Stimulated activated CD4-positive, alpha-beta T cell treated with anti-CD3 and anti-CD28 coated beads, Interleukin-4, amount 100 ng/mL, for 48 hours (primary cell): ENCODE data around the gene AKAP8L.
"Not testable (repeated sequence)": the region's sequence is repeated elsewhere in the genome, so short reads cannot be mapped to it uniquely, and the experiment has no call there.

Source experiments
- DNase-seq, 2 donors: peaks; one replicate each; pipeline ENCODE4 v3.0.0-alpha.2; 2020; ENCODE audit warnings: low read depth in 2 of 2

AKAP8L gene

DNA sequence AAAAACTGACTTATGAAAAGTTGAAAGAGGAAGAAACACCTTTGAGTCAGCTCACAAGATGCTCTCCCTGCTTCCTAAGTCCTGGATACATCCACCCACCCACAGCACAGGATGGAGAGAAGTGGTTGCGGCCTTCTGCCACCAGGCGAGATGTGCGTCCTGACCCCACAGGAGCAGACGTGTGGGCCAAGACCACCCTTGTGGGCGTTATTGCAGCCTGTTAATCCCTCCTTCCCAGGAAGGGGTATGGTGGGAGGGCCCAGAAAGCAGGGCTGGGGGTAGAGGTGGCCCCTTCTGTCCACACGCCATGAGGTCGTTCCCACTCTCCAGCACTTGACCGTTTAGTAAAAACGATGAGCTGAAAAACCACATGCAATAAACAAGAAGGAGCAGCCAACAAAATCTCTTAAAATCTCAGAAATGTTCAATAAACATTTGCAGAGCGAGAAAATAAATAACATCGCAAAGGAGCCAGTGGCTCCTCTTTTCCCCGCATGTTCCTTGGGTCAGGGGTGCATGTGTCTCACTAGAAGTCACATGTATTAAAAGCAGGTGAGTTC is 2.4 kb upstream of the AKAP8L start:
- DNase-seq, result no peak

DNA sequence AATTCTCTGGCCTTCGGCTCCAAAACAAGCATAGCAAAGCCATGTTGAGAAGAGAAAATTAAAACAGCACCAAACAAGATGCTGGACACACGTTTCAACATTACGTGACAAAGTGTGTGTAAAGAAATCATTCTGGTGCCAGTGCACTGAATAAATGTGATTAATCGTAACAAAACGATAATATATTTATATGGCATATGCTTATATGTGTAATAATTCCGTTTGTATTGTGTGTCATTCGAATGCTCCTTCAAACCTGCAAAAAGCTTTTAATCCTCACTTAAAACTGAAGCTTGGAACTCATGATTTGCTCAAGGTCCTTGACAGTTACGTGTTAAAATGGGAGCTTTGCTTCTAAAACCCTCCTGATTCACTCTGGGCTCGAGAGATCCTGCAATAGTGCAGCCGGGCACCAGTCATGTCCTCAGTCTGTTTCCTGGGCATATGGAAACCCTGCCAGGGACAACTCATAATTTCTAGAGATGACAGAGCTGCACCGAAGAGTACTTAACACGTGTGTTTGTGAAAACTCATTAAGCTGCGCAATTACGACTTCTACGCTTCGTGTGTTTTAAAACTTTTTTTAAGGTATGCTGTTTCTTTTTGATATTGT is 731 bp upstream of the AKAP8L start:
- no peak for DNase-seq

- no peak for DNase-seq
These were observed 583 bp downstream of the AKAP8L start for GRCh38 chr19:15418231-15418578.

DNA sequence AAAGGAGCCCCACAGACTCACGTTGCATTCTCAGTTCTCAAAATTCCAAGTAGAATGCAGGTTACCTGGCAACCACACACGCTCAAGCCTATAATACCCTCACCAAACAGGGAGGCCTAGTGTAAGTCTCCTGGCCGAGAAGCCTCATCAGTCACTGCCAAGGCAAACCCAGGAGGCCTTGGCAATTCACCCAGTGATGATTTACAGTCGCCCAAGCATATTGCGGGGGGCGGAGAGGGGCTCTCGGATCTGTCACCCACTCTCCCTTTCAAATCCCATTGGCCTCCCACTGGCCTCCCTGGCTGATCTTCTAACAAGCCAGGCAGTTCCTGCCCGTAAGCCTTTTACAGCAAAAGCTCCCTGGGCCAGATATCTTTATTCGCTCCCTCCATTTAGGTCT is 1.1 kb downstream of the AKAP8L start:
- DNase-seq, result no peak

- no peak for DNase-seq
These were observed 6.0 kb downstream of the AKAP8L start for GRCh38 chr19:15412832-15413231.

DNA sequence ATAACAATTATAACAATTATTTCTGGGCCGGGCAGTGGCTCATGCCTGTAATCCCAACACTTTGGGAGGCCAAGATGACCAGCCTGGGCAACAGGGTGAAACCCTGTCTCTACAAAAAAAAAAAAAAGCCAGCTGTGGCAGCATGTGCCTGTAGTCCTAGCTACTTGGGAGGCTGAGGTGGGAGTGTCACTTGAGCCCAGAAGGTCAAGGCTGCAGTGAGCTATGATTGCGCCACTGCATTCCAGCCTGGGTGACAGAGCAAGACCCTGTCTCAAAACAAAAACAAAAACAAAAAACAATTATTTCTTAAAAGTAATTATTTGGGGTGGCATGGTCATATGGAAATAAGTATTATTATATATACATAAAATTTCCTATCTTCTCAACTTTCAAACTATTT is 7.4 kb downstream of the AKAP8L start:
- not testable (repeated sequence) for DNase-seq

- DNase-seq, result no peak
These were observed 14.0 kb downstream of the AKAP8L start for GRCh38 chr19:15404780-15405211.

DNA sequence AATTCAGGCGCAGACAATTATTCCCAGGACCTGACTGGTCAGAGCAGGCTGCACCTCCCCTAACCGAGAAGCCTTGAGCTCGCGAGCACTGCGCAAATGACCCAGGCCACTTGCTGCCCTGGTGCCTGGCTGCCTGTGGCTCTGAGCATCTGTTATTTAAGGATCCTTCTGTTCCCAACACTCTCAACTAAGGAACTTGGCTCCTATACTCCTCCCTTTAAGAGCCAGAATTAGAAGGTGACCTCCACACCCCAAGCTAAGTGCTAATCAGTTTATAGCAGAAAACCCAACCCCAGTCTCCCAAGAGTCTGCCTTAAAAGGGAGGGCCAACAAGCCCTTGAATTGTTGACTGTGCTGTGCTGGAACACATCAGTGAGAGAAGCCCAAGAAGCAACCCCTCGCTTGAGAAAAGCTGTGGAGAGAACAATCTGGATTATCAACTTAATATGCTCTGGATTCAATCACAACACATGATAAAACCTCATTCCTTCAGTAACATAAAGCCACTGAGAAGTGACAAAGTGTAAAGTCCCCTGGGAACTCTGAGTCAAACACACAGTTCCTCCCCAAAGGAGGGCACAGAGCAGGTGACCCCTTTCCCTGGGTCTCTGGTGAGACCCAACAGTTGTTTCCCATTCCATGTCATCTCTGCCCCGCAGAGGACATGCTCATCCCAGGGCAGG is 14.6 kb downstream of the AKAP8L start:
- DNase-seq, result no peak

DNA sequence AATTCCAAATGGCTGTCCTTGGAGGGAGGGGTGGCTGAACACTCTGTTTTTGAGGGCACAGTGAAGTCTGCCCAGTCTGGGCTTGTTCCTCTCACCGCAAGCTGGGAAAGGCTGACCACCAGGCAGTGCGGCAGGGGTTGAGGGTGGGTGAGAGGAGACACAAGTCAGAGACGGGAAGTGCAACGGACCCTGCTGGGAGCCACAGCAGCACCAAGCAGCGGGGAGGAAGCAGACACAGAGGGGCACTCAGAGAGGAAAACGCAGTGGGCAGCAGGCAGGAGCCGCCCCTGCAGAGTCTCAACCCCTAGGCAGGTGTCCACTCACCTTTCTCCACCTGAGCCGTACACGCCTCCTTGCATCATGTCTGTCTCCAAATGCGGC is 15.6 kb downstream of the AKAP8L start:
- DNase-seq, result no peak

DNA sequence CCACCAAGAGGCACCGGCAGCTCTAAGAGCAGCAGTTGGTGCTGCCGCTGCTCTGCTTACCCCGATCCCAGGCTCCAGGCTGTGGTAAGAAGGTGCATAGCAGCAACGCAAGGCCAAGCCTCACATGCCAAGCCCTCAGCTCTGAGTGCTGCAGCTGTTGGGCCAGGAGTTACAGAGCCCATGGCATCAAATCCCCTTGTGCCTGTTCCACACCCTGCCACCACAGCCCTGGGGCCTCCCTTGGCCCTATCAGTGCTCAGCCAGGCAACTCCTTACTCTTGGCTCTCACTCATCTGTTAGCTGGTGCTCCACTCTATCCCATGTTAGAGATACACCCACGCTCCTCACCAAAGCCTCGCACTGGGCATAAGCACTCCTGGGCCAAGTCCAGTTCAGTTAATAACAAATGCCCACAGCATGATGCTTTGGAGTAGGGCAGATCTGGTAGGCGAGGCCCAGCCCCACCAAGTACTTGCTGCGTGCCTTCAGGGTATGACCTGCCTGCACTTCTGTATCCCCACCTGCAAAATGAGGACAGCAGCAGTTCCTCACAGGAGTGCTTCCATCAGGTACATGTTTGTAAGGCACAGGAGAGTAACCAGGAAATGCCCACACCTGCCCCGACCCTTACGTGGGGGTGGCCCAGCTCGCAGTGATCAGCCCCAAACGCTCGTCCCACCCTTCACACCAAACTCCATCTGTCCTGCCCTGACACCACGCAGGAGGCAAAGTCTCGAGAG is 16.2 kb downstream of the AKAP8L start:
- DNase-seq, result no peak

DNA sequence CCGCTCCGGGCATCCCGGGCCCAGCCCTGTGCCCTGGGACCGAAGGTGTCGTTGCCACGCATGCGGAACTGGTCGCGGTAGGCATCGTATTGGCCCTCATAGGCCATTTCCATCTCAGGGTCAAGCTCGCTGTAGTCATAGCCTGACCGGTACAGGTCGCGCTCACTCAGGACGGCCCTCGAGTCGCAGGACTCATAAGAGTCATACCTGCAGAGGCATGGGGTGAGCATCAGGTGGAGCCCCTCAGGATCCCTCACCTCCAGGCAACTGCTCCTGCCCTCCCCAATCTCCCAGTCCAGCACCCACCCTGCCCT is 17.4 kb downstream of the AKAP8L start:
- DNase-seq, result no peak

GRCh38 chr19:15400521-15401396 is 18.0 kb downstream of the AKAP8L start:
- no peak for DNase-seq

GRCh38 chr19:15399635-15400034 is 19.2 kb downstream of the AKAP8L start:
- no peak for DNase-seq

DNA sequence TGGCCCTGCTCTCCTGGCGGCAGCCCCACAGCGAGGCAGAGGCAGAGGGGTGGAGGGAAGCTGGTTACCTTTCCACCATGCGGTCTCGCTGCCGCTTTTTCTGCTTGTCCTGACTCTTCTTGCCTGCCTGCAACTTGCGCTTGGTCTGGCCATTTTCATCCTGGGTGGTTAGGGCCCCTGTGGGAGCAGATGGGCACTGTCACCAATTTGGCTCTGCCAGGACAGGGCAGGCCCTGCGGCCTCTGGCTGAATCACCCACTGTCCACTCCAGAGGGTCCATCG is 19.6 kb downstream of the AKAP8L start:
- DNase-seq, result no peak

DNA sequence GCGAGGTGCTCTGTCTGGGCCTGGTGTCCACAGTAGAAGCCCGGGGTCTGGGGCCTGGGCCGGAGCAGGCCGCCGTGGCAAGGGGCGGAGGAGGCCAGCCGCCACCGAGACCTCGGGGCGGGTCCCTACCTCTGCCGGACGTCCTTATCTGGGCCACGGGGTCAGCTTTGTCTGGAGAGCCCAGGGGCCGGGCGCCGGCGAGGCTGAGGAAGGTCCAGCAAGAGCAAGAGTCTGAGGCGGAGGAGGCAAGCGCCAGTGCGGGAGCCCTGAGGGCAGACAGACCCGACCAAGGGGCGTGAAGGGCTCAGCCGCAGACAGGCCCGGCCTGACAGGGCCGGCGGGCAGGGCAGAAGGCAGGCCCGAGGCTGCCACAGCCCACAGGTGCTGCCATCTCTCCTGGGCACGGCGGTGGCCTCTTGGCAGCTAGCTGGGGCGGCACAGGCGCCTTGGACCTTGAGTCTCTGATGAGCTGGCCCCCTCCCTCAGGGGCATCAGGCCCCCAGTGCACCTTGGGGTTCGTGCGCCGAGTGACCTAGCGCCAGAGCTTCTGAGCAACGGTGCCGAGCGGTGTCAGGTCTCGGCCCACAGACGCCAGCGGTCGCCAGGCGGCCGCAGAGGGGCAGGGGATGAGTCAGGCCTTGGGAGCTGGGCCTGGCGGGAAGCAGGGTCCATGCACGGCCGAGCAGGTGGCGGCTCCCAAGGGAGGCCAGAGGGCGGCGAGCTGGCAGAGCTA is 20.1 kb downstream of the AKAP8L start:
- no peak for DNase-seq

GRCh38 chr19:15397782-15398181 is 21.0 kb downstream of the AKAP8L start:
- no peak for DNase-seq

DNA sequence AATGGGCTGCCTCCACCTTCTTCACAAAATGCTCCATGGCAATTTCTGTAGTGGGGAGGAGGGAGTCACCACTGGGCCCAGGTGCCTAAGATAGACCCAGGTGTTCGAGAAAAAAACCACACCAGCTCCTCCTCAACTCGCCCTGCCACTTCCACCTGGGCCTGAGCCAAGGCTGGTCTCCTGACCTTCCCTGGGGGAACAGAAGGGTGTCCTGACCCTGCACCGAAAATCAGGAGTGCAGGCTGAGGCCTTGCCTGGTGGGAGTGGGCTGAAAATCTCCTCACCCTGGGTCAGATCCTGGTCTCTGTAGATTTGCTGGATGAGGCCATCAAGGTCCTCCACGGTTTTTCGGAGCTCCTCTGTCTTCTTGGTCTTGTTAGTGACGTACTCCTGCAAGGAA is 21.6 kb downstream of the AKAP8L start:
- no peak for DNase-seq

GRCh38 chr19:15396436-15396835 is 22.4 kb downstream of the AKAP8L start:
- DNase-seq, result no peak

DNA sequence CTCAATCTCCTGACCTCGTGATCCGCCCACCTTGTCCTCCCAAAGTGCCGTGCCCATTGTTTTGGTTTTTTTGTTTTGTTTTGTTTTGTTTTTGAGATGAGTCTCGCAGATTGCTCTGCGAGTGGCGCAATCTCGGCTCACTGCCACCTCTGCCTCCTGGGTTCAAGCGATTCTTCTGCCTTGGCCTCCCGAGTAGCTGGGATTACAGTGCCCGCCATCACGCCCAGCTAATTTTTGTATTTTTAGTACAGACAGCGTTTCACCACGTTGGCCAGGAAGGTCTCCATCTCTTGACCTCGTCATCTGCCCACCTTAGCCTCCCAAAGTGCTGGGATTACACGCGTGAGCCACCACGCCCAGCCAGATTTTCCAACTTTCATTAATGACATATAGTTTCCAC is 23.5 kb downstream of the AKAP8L start:
- not testable (repeated sequence) for DNase-seq

- DNase-seq, result no peak
These were observed 24.4 kb downstream of the AKAP8L start for GRCh38 chr19:15394426-15394825.

- DNase-seq, result no peak
These were observed 24.8 kb downstream of the AKAP8L start for GRCh38 chr19:15393963-15394362.

DNA sequence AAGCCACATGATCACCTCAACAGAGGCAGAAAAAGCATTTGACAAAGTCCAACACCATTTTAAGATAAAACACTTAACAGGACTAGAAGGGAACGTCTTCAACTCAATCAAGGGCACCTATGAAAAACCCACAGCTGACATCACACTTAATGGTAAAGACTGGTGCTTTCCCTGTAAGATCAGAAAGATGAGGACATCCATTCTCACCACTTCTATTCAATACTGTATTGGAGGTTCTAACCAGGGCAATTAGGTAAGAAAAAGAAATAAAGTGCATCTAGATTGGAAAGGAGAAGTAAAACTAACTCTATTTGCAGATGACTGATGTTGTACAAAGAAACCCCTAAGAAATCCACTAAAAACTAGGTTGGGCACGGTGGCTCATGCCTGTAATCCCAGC is 28.0 kb downstream of the AKAP8L start:
- no peak for DNase-seq
